HFFc6 (cell line): Measurements from ENCODE around the gene NPFF. TPM values are rescaled to one million over a fixed set of nuclear protein-coding genes. Genes with fewer than 3 reads are reported as not detected.

Experiments used
- DNase-seq: peaks from one replicate; pipeline ENCODE4 v3.0.0-alpha.2; 2018
- H3K27ac Mint-ChIP-seq: 2 replicates; pipeline ENCODE4 v1.8.0; 2020; ENCODE audit warnings: mild to moderate bottlenecking, mixed read lengths
- H3K27me3 Mint-ChIP-seq: 2 replicates; pipeline ENCODE4 v1.8.0; 2021; ENCODE audit warnings: mild to moderate bottlenecking, moderate library complexity, mixed read lengths; ENCODE audit not compliant: insufficient read depth
- H3K36me3 Mint-ChIP-seq: 2 replicates; pipeline ENCODE4 v1.8.0; 2021; ENCODE audit warnings: low read depth, mixed read lengths
- H3K4me1 Mint-ChIP-seq: 2 replicates; pipeline ENCODE4 v1.8.0; 2020; ENCODE audit warnings: low read depth, mixed read lengths
- H3K4me3 Mint-ChIP-seq: 2 replicates; pipeline ENCODE4 v1.8.0; 2020; ENCODE audit warnings: mild to moderate bottlenecking, moderate library complexity, mixed read lengths
- H3K9me3 Mint-ChIP-seq: 2 replicates; pipeline ENCODE4 v1.8.0; 2020; ENCODE audit warnings: mild to moderate bottlenecking, mixed read lengths
- total RNA-seq, 6 experiments: library from RNA; stranded (reverse); fragmentation: NEBNext Ultra II Directional; extraction: Animal tissue kit (Norgen Biotek cat#: 25700); gene quantifications; 2 replicates in 1 of 6; 3 replicates in 5 of 6; pipeline ENCODE4 v1.2.3, GENCODE V29; 2021
- TF ChIP-seq, protein P1 (sequence below): fragments of 200-600 bp; sonication (generic); IDR thresholded peaks from 2 replicates; pipeline ENCODE4 v1.5.0; 2021; ENCODE audit warnings: antibody characterized with exemption, mild to moderate bottlenecking

NPFF gene
- total RNA-seq, 6 experiments from 2014 or later = not detected

GRCh38 chr12:53523131-53523530, 15.8 kb upstream of the NPFF start:
- H3K4me3 Mint-ChIP-seq = no peak overlapping the region
- peaks cover 26% of the 10 kb centered on the region for H3K36me3 Mint-ChIP-seq
- peak overlapping the region; percentile 53; the same call in 1 of the 2 replicates for H3K27ac Mint-ChIP-seq
- H3K4me1 Mint-ChIP-seq = peaks cover 11% of the 10 kb centered on the region
- no peaks in the 10 kb centered on the region for H3K27me3 Mint-ChIP-seq
- TF ChIP-seq, protein P1, sequence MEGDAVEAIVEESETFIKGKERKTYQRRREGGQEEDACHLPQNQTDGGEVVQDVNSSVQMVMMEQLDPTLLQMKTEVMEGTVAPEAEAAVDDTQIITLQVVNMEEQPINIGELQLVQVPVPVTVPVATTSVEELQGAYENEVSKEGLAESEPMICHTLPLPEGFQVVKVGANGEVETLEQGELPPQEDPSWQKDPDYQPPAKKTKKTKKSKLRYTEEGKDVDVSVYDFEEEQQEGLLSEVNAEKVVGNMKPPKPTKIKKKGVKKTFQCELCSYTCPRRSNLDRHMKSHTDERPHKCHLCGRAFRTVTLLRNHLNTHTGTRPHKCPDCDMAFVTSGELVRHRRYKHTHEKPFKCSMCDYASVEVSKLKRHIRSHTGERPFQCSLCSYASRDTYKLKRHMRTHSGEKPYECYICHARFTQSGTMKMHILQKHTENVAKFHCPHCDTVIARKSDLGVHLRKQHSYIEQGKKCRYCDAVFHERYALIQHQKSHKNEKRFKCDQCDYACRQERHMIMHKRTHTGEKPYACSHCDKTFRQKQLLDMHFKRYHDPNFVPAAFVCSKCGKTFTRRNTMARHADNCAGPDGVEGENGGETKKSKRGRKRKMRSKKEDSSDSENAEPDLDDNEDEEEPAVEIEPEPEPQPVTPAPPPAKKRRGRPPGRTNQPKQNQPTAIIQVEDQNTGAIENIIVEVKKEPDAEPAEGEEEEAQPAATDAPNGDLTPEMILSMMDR = no peak
- DNase-seq = peak; percentile 45
- no peaks in the 10 kb centered on the region for H3K9me3 Mint-ChIP-seq

DNA sequence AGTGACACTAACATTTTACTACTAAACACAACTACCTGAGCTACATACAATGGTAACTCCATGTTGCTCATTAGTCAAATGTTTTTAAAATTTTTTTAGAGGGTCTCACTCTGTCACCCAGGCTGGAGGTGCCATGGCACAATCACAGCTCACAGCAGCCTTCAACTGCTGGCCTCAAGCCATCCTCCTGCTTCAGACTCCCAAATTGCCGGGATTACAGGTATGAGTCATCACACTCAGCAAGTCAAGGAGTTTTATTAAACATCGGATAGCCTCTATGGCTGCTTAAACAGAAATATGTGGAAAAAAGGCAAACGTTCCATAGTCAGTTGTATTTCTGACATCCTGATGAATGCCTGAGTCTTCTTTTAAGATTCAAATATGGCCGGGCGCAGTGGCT, 11.1 kb upstream of the NPFF start:
- Mint-ChIP-seq H3K4me1 (peaks cover 10% of the 10 kb centered on the region), H3K27me3 (no peaks in the 10 kb centered on the region; the same call in 1 of the 2 replicates), H3K27ac (no peak overlapping the region), H3K9me3 (no peaks in the 10 kb centered on the region), H3K4me3 (no peak overlapping the region), H3K36me3 (peaks cover 34% of the 10 kb centered on the region)
- TF ChIP-seq, protein P1 = no peak
- peak; percentile 27 for DNase-seq

DNA sequence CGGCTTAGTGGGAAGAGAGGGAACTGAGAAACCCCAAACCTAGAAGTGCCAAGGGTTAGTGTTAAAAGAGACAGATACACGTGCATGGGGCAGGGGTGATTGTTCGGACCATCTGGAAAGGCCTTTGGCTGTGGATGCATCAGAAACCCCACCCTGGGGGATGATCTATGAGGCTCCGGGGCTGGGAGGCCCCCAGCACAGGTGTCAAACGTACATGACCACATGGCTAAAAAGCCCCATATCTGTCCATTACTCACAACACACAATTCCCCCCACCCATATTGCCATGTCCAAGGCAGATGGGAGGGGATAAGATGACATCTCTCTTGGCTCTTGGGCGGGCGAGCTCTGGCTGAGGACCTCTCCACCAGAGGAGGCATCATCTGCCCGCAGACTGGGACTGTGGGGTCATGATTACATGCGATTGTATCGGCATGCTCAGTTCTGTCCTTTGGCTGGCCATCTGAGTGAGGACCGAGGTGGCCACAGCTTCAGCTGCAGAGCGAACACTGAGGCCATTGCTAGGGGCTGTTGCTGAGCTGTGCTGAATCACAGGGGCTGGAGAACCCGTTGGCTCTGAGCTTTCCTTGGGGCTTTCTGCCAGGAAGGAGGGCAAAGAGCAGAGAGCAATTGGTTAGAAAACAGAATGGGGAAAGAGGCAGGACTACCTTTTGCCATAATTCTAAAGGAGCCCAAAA, 9.6 kb upstream of the NPFF start:
- DNase-seq = no peak
- no peaks in the 10 kb centered on the region for H3K9me3 Mint-ChIP-seq
- no peak overlapping the region for H3K27ac Mint-ChIP-seq
- TF ChIP-seq, protein P1 = no peak
- H3K36me3 Mint-ChIP-seq = peaks cover 28% of the 10 kb centered on the region
- H3K4me3 Mint-ChIP-seq = no peak overlapping the region
- H3K4me1 Mint-ChIP-seq = peaks cover 4% of the 10 kb centered on the region; the same call in 1 of the 2 replicates
- H3K27me3 Mint-ChIP-seq = no peaks in the 10 kb centered on the region; the same call in 1 of the 2 replicates

GRCh38 chr12:53515291-53515680, 8.0 kb upstream of the NPFF start:
- peaks cover 14% of the 10 kb centered on the region; the same call in 1 of the 2 replicates for H3K36me3 Mint-ChIP-seq
- no peak overlapping the region for H3K4me3 Mint-ChIP-seq
- no peaks in the 10 kb centered on the region; the same call in 1 of the 2 replicates for H3K27me3 Mint-ChIP-seq
- TF ChIP-seq, protein P1 = no peak
- H3K4me1 Mint-ChIP-seq = peaks cover 4% of the 10 kb centered on the region; the same call in 1 of the 2 replicates
- DNase-seq = no peak
- no peak overlapping the region for H3K27ac Mint-ChIP-seq
- H3K9me3 Mint-ChIP-seq = no peaks in the 10 kb centered on the region

DNA sequence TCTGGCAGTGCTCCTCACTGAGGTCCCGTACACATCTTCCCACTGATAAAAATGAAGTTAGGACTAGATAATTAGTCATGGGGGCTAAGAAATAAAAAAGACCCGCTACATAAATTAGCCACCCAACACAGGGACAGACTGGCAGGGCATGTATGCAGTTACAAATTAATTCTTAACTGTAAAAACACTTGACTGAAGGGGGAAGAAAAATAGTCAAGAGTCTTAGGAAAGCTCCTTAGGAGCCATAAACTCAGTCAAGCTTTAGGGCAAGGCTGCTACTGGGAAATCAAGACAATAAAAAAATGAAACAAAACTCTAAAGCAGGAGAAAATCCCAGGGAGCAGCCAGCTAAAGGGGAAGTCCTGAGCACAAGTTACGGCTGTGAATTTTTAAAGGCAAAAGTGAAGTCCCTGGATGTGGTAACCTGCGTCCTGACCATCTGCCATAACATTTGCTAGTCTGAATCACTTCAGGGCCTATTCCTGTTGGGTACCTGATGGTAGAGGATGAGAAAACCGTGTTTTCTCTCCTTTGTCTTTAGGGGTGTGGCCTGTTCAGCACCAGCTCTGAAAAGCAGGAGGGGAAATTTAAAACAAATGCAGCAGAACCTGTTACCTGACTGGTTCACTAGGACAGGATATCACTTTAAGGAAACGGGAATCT, 7.5 kb upstream of the NPFF start:
- Mint-ChIP-seq H3K36me3 (peaks cover 9% of the 10 kb centered on the region; the same call in 1 of the 2 replicates), H3K27ac (no peak overlapping the region), H3K4me3 (no peak overlapping the region), H3K4me1 (peaks cover 4% of the 10 kb centered on the region; the same call in 1 of the 2 replicates), H3K9me3 (no peaks in the 10 kb centered on the region), H3K27me3 (no peaks in the 10 kb centered on the region; the same call in 1 of the 2 replicates)
- no peak for DNase-seq
- TF ChIP-seq, protein P1 = no peak
